HCT116 (cell line): ENCODE results near the gene ARMC8.

Experiments
- ATF3 ChIP-seq: IDR thresholded peaks from 2 replicates; pipeline ENCODE4 v1.6.1; 2012
- CEBPB ChIP-seq: IDR thresholded peaks from 2 replicates; pipeline ENCODE4 v1.6.1; 2012; ENCODE audit warnings: low read depth
- CTCF ChIP-seq, 3 experiments: fragments of 200-600 bp in 1 of 3; sonication (generic) in 1 of 3; IDR thresholded peaks in 2 of 3; conservative IDR thresholded peaks in 1 of 3; 2 replicates each; pipeline ENCODE4 v1.5.1; 2012 to 2017; ENCODE audit warnings: low read depth in 2 of 3, low read length in 2 of 3, antibody characterized with exemption in 1 of 3, borderline replicate concordance in 1 of 3, control low read depth in 1 of 3, mild to moderate bottlenecking in 1 of 3, mixed read lengths in 1 of 3, mixed run types in 1 of 3, moderate library complexity in 1 of 3; ENCODE audit not compliant: insufficient read depth in 1 of 3
- EGR1 ChIP-seq: IDR thresholded peaks from 2 replicates; pipeline ENCODE4 v1.6.1; 2012; ENCODE audit warnings: low read depth
- EZH2 ChIP-seq: fragments of 200-600 bp; sonication (generic); IDR thresholded peaks from 2 replicates; pipeline ENCODE4 v1.6.1; 2017; ENCODE audit warnings: antibody characterized with exemption, mixed run types
- EZH2phosphoT487 ChIP-seq: fragments of 200-600 bp; IDR thresholded peaks from 2 replicates; pipeline ENCODE4 v1.6.1; 2018; ENCODE audit warnings: antibody characterized with exemption, borderline replicate concordance
- POLR2A ChIP-seq: IDR thresholded peaks from 2 replicates; pipeline ENCODE4 v1.7.0; 2011; ENCODE audit warnings: borderline replicate concordance; ENCODE audit not compliant: insufficient read depth, insufficient read length; ENCODE audit errors: extremely low read depth
- POLR2AphosphoS5 ChIP-seq: IDR thresholded peaks from 2 replicates; pipeline ENCODE4 v1.6.1; 2011; ENCODE audit warnings: mild to moderate bottlenecking, low read depth, low read length, moderate library complexity
- SP1 ChIP-seq: IDR thresholded peaks from 2 replicates; pipeline ENCODE4 v1.6.1; 2012; ENCODE audit warnings: low read depth
- ZFX ChIP-seq: fragments of 450-650 bp; IDR thresholded peaks from 2 replicates; pipeline ENCODE4 v1.6.1; 2017

- TF ChIP-seq CTCF (IDR thresholded peaks at IDR 0.05 in 2 of 3, conservative IDR thresholded peaks at IDR 0.05 in 1 of 3; ENCODE audit: borderline replicate concordance in 1 of 3, insufficient read depth in 1 of 3, low read depth in 2 of 3, low read length in 2 of 3): no peak
- no peak for TF ChIP-seq POLR2A
- no peak for TF ChIP-seq SP1
- no peak for TF ChIP-seq POLR2AphosphoS5
- TF ChIP-seq ZFX: no peak
- no peak for TF ChIP-seq EZH2phosphoT487
- no peak for TF ChIP-seq EZH2
- TF ChIP-seq CEBPB: no peak
- TF ChIP-seq EGR1: no peak
- TF ChIP-seq ATF3: no peak
These were observed 142.8 kb downstream of the ARMC8 start for GRCh38 chr3:138329984-138330293.
